GOT3 (cell line): Measurements from ENCODE around the gene PRKCE.

Source experiments
- DNase-seq: peaks from one replicate; lab custom pipeline; 2025; ENCODE audit warnings: mixed read lengths; lab: John Stamatoyannopoulos, UW

Gene PRKCE

GRCh38 chr2:45651415-45652089 is at the start of gene PRKCE:
Gene PRKCE (plus strand): TSS chr2:45651675.
- DNase-seq, result peak; percentile 62

- no peak for DNase-seq
These were observed 48.9 kb upstream of the PRKCE start for GRCh38 chr2:45602624-45603023.

GRCh38 chr2:45605116-45605515 is 46.4 kb upstream of the PRKCE start:
- DNase-seq, result no peak

GRCh38 chr2:45606796-45607195 is 44.7 kb upstream of the PRKCE start:
- no peak for DNase-seq

GRCh38 chr2:45607701-45608100 is 43.8 kb upstream of the PRKCE start:
- DNase-seq, result no peak

GRCh38 chr2:45610281-45611019 is 41.0 kb upstream of the PRKCE start:
- DNase-seq, result peak; percentile 26

GRCh38 chr2:45611020-45611859 is 40.2 kb upstream of the PRKCE start, which contains the start of gene SRBD1:
Gene SRBD1 (minus strand): TSS chr2:45611267. CDS start chr2:45605441, 5,826 bp downstream.
- peak; percentile 64 for DNase-seq

GRCh38 chr2:45612285-45612684 is 39.2 kb upstream of the PRKCE start:
- DNase-seq, result no peak

GRCh38 chr2:45612731-45613130 is 38.7 kb upstream of the PRKCE start:
- no peak for DNase-seq

- no peak for DNase-seq
These were observed 37.1 kb upstream of the PRKCE start for GRCh38 chr2:45614330-45614729.

- no peak for DNase-seq
These were observed 36.5 kb upstream of the PRKCE start for GRCh38 chr2:45614871-45615415.

- no peak for DNase-seq
These were observed 34.6 kb upstream of the PRKCE start for GRCh38 chr2:45616658-45617411.

- DNase-seq, result no peak
These were observed 34.0 kb upstream of the PRKCE start for GRCh38 chr2:45617496-45617895.

- no peak for DNase-seq
These were observed 29.0 kb upstream of the PRKCE start for GRCh38 chr2:45622336-45623075.

- DNase-seq, result no peak
These were observed 28.4 kb upstream of the PRKCE start for GRCh38 chr2:45623098-45623497.

- DNase-seq, result no peak
These were observed 25.7 kb upstream of the PRKCE start for GRCh38 chr2:45625824-45626223.

- no peak for DNase-seq
These were observed 24.9 kb upstream of the PRKCE start for GRCh38 chr2:45626387-45627221.

- no peak for DNase-seq
These were observed 23.6 kb upstream of the PRKCE start for GRCh38 chr2:45627911-45628310.

- no peak for DNase-seq
These were observed 21.5 kb upstream of the PRKCE start for GRCh38 chr2:45629971-45630370.

- no peak for DNase-seq
These were observed 20.2 kb upstream of the PRKCE start for GRCh38 chr2:45631319-45631718.
